NT2/D1 (cell line): ENCODE data around the gene ZFP36L2.

Experiments
- SUZ12 ChIP-seq: IDR thresholded peaks from 2 replicates; pipeline ENCODE4 v1.6.1; 2011; ENCODE audit not compliant: insufficient read length, insufficient read depth; ENCODE audit errors: extremely low read depth
- YY1 ChIP-seq: IDR thresholded peaks from 2 replicates; pipeline ENCODE4 v1.6.1; 2011; ENCODE audit not compliant: insufficient read length, insufficient read depth
- ZNF274 ChIP-seq: IDR thresholded peaks from 2 replicates; pipeline ENCODE4 v1.6.1; 2011; ENCODE audit warnings: mild to moderate bottlenecking, low read depth, low read length

DNA sequence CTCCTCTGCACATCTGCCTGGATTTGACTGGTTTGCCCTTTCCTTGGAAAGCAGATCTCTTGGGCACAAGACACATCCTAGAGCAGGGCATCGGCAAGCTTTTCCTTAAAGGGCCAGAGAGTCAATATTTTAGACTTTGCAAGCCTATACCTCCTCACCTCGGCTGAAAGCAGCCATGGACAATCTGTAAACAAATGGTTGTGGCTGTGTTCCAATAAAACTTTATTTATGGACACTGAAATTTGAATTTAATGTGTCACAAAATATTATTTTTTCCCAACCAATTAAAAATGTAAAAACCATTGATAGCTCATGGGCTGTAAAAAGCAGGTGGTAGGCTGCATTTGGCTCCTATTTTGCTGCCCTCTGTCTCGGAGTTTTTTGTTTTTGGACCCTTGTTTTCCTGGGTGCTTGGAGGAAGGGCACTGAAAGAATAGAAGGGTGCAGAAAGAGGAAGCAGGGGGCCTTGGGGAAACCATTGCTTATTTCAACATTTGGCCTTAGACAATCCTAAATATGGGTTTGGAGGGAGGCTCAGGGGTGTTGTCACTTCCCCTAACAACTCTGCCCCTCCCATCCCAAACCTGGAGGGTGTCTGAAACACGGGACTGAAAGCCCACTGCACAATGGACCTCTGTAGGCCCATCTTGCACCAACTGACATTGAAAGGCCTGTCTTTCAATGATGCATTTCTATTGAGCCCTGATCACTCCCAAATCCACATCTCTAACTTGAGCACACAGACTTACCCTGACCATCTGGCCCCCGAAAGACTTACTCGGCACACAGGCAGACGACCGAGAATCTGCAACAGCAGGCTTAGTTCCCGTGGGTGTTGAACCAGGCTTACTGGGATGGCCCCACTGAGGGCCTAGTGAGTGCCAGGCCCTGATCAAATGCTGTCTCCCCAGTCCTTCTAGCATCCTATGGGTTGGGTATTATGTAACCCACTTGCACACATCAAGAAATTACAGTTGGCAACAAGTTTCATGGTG is 7.1 kb upstream of the ZFP36L2 start:
- TF ChIP-seq SUZ12 = no peak
- no peak for TF ChIP-seq ZNF274
- no peak for TF ChIP-seq YY1
